ENCODE results near the gene TGFBI.

Gene TGFBI

GRCh38 chr5:136015966-136016650, 12.7 kb upstream of the TGFBI start:
- no peak for TF ChIP-seq CTCF (IDR thresholded peaks at IDR 0.05; ENCODE audit: borderline replicate concordance, insufficient read depth, low read depth, low read length)
- no peak overlapping the region for H3K4me3 ChIP-seq (ENCODE audit: low read depth, low read length)

- no peak for TF ChIP-seq CTCF (IDR thresholded peaks at IDR 0.05; ENCODE audit: borderline replicate concordance, insufficient read depth, low read depth, low read length)
- no peak overlapping the region for H3K4me3 ChIP-seq (ENCODE audit: low read depth, low read length)
Measured at GRCh38 chr5:136016945-136017530, 11.8 kb upstream of the TGFBI start.

GRCh38 chr5:136018814-136019783, 9.7 kb upstream of the TGFBI start:
- no peak for TF ChIP-seq CTCF (IDR thresholded peaks at IDR 0.05; ENCODE audit: borderline replicate concordance, insufficient read depth, low read depth, low read length)
- H3K4me3 ChIP-seq (ENCODE audit: low read depth, low read length), result no peak overlapping the region

GRCh38 chr5:136020001-136020382, 8.8 kb upstream of the TGFBI start:
- TF ChIP-seq CTCF (IDR thresholded peaks at IDR 0.05; ENCODE audit: borderline replicate concordance, insufficient read depth, low read depth, low read length), result no peak
- H3K4me3 ChIP-seq (ENCODE audit: low read depth, low read length), result no peak overlapping the region

- TF ChIP-seq CTCF (IDR thresholded peaks at IDR 0.05; ENCODE audit: borderline replicate concordance, insufficient read depth, low read depth, low read length), result no peak
- no peak overlapping the region for H3K4me3 ChIP-seq (ENCODE audit: low read depth, low read length)
Measured at GRCh38 chr5:136020383-136021015, 8.3 kb upstream of the TGFBI start.

- H3K4me3 ChIP-seq (ENCODE audit: low read depth, low read length), result no peak overlapping the region
- no peak for TF ChIP-seq CTCF (IDR thresholded peaks at IDR 0.05; ENCODE audit: borderline replicate concordance, insufficient read depth, low read depth, low read length)
Measured at GRCh38 chr5:136021016-136021405, 7.8 kb upstream of the TGFBI start.

Data from GM12875 (cell line).